SK-N-MC (cell line): ENCODE measurements around the gene FHAD1.

Experiments used
- EZH2 ChIP-seq: fragments of 200-600 bp; sonication (generic); IDR thresholded peaks from one replicate; pipeline ENCODE4 v1.6.1; 2017; ENCODE audit warnings: antibody characterized with exemption
- FOXP2 ChIP-seq: optimal IDR thresholded peaks from 2 replicates; pipeline ENCODE3; 2011; ENCODE audit warnings: mild to moderate bottlenecking, moderate library complexity; ENCODE audit not compliant: insufficient read depth; ENCODE audit errors: extremely low read length, control extremely low read depth
- POLR2AphosphoS5 ChIP-seq: IDR thresholded peaks from 2 replicates; pipeline ENCODE4 v1.6.1; 2012; ENCODE audit warnings: mild to moderate bottlenecking, low read depth, low read length, borderline replicate concordance

DNA sequence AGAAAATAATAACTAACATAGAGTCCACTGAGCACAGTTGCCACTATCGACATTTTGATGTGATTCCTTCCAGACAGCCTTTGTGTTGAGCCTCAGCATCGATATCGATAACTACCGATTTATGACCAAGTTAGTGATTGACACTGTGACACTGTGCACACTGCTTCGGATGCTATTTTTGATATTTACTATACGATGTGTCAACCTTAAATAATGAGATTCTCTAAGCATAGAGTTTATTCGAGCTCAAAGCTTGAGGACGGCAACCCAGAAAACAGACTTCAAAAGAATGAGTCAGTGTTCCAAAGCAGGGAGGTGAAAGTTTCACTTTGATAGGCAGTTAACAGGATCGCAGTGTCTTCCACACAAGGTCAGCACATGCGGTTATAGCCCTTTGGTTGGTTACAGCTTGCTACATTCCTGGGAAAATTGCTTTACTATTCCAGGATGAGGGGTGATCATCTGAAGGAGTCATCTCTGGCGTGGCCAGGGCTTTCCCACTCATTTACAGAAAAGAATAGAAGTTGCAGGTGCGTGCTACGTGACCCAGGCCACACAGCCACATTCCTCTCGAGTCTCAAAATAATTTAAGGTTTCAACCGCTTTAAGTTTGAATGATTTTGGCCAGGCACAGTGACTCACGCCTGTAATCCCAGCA lies 109.1 kb downstream of the FHAD1 start:
- no peak for TF ChIP-seq POLR2AphosphoS5
- no peak for TF ChIP-seq EZH2
- TF ChIP-seq FOXP2: no peak
